H1 (cell line): ENCODE results near the gene OBSCN. TPM values are rescaled to one million over a fixed set of nuclear protein-coding genes. Genes with fewer than 3 reads are reported as not detected.

ENCODE experiments used
- CTCF ChIA-PET: fragments of 300-600 bp; sonication (Branson Sonifier 250); formaldehyde crosslinking; loops from one replicate; lab custom pipeline; 2021; ENCODE audit not compliant: partially characterized antibody; lab: Charles Lee
- POLR2A ChIA-PET: fragments of 300-600 bp; sonication (Branson Sonifier 250); formaldehyde crosslinking; loops from one replicate; lab custom pipeline; 2021; ENCODE audit warnings: inconsistent platforms; ENCODE audit not compliant: partially characterized antibody; lab: Charles Lee
- DNase-seq, 2 experiments: peaks; one replicate each; pipeline versions ENCODE4 v3.0.0 to v3.0.0-alpha.2; 2010 to 2022; ENCODE audit warnings: low spot score in 2 of 2, low read depth in 1 of 2, mixed read lengths in 1 of 2
- FAIRE-seq: peaks from 2 replicates; lab custom pipeline; 2011; peaks lifted over from hg19 to GRCh38; lab: Jason Lieb, UNC
- H2AFZ ChIP-seq: 2 replicates; pipeline ENCODE4 v1.8.1; 2012; ENCODE audit warnings: low read length, inconsistent platforms
- H2AK5ac ChIP-seq: 2 replicates; pipeline ENCODE4 v1.6.1; 2013; ENCODE audit warnings: low read depth, low read length
- H2BK120ac ChIP-seq: replicated peaks from 2 replicates; pipeline ENCODE3; 2013; ENCODE audit warnings: low read depth, low read length, inconsistent platforms
- H2BK12ac ChIP-seq: 2 replicates; pipeline ENCODE4 v1.6.1; 2013; ENCODE audit warnings: low read depth, low read length
- H2BK15ac ChIP-seq: 2 replicates; pipeline ENCODE4 v1.6.1; 2013; ENCODE audit warnings: low read length
- H2BK20ac ChIP-seq: 2 replicates; pipeline ENCODE4 v1.6.1; 2013; ENCODE audit warnings: low read length
- H2BK5ac ChIP-seq: 2 replicates; pipeline ENCODE4 v1.6.1; 2013; ENCODE audit warnings: low read depth, low read length
- H3K14ac ChIP-seq: 2 replicates; pipeline ENCODE4 v1.6.1; 2013; ENCODE audit warnings: inconsistent platforms; ENCODE audit not compliant: insufficient read length
- H3K18ac ChIP-seq: 2 replicates; pipeline ENCODE4 v1.6.1; 2013; ENCODE audit warnings: low read length; ENCODE audit errors: extremely low read depth
- H3K23ac ChIP-seq: 2 replicates; pipeline ENCODE4 v1.6.1; 2013; ENCODE audit warnings: inconsistent platforms; ENCODE audit not compliant: insufficient read length
- H3K23me2 ChIP-seq: 2 replicates; pipeline ENCODE4 v1.6.1; 2013; ENCODE audit warnings: low read depth, low read length
- H3K27ac ChIP-seq: 2 replicates; pipeline ENCODE4 v1.6.1; 2011; ENCODE audit warnings: low read depth, low read length, inconsistent platforms
- H3K27me3 ChIP-seq, 4 experiments: replicated peaks in 1 of 4; 1 replicate in 1 of 4; 2 replicates in 3 of 4; pipeline versions ENCODE4 v1.6.1 to v1.8.1; 2011 to 2013; ENCODE audit warnings: low read length in 3 of 4, mild to moderate bottlenecking in 3 of 4, inconsistent platforms in 2 of 4, mixed read lengths in 2 of 4, moderate library complexity in 1 of 4; ENCODE audit not compliant: control insufficient read depth in 3 of 4, insufficient read depth in 3 of 4; ENCODE audit errors: extremely low read depth in 1 of 4
- H3K36me3 ChIP-seq, 4 experiments: 2 replicates each; pipeline versions ENCODE4 v1.6.1 to v1.8.1; 2011 to 2013; ENCODE audit warnings: mild to moderate bottlenecking in 4 of 4, low read length in 3 of 4, moderate library complexity in 2 of 4, control low read depth in 1 of 4, inconsistent platforms in 1 of 4; ENCODE audit not compliant: insufficient read depth in 4 of 4, control insufficient read depth in 2 of 4
- H3K4ac ChIP-seq: replicated peaks from 2 replicates; pipeline ENCODE3; 2013; ENCODE audit warnings: low read length, low read depth, mixed read lengths, inconsistent platforms; ENCODE audit not compliant: insufficient read length
- H3K4me1 ChIP-seq, 4 experiments: replicated peaks in 1 of 4; 1 replicate in 1 of 4; 2 replicates in 3 of 4; pipeline versions ENCODE4 v1.6.1 to v1.8.1; 2011 to 2013; ENCODE audit warnings: low read length in 3 of 4, inconsistent platforms in 2 of 4, mixed read lengths in 1 of 4; ENCODE audit not compliant: insufficient read depth in 4 of 4, control insufficient read depth in 3 of 4
- H3K4me2 ChIP-seq, 2 experiments: 2 replicates each; pipeline versions ENCODE4 v1.6.1 to v1.8.1; 2011 to 2013; ENCODE audit warnings: low read depth in 2 of 2, low read length in 2 of 2, control low read depth in 1 of 2, inconsistent platforms in 1 of 2, mild to moderate bottlenecking in 1 of 2; ENCODE audit not compliant: insufficient read depth in 1 of 2
- H3K4me3 ChIP-seq, 4 experiments: fragments of 200-600, 300-600 bp in 1 of 4; sonication (generic), shearing (Covaris generic), sonication (Bioruptor Twin) in 1 of 4; 2 replicates each; pipeline versions ENCODE4 v1.5.1 to v1.8.1; 2011 to 2016; ENCODE audit warnings: low read length in 4 of 4, low read depth in 3 of 4, control low read depth in 2 of 4, inconsistent platforms in 2 of 4, mild to moderate bottlenecking in 2 of 4, mixed read lengths in 1 of 4, moderate library complexity in 1 of 4; ENCODE audit not compliant: insufficient read depth in 2 of 4; ENCODE audit errors: extremely low read depth in 1 of 4
- H3K56ac ChIP-seq: replicated peaks from 2 replicates; pipeline ENCODE3; 2013; ENCODE audit warnings: low read depth, mild to moderate bottlenecking, mixed read lengths, low read length, inconsistent platforms; ENCODE audit not compliant: insufficient read length
- H3K79me1 ChIP-seq: 2 replicates; pipeline ENCODE4 v1.6.1; 2013; ENCODE audit warnings: low read depth, low read length, control low read depth
- H3K79me2 ChIP-seq, 2 experiments: 2 replicates each; pipeline versions ENCODE4 v1.6.1 to v1.8.1; 2012 to 2013; ENCODE audit warnings: low read length in 2 of 2, mild to moderate bottlenecking in 2 of 2, inconsistent platforms in 1 of 2; ENCODE audit not compliant: insufficient read depth in 2 of 2, control insufficient read depth in 1 of 2
- H3K9ac ChIP-seq, 4 experiments: replicated peaks in 1 of 4; 1 replicate in 1 of 4; 2 replicates in 3 of 4; pipeline versions ENCODE4 v1.6.1 to v1.8.1; 2011 to 2013; ENCODE audit warnings: low read depth in 3 of 4, low read length in 3 of 4, control low read depth in 2 of 4, mild to moderate bottlenecking in 2 of 4, moderate library complexity in 2 of 4, inconsistent platforms in 1 of 4; ENCODE audit errors: extremely low read depth in 1 of 4
- H3K9me3 ChIP-seq, 2 experiments: 2 replicates each; pipeline versions ENCODE4 v1.6.1 to v1.8.1; 2012 to 2013; ENCODE audit warnings: mild to moderate bottlenecking in 2 of 2, moderate library complexity in 2 of 2, control low read depth in 1 of 2, inconsistent platforms in 1 of 2, low read depth in 1 of 2, low read length in 1 of 2, mixed read lengths in 1 of 2; ENCODE audit not compliant: insufficient read depth in 2 of 2
- H4K20me1 ChIP-seq, 2 experiments: replicated peaks in 1 of 2; 2 replicates each; pipeline versions ENCODE3 to v1.8.1; 2011 to 2013; ENCODE audit warnings: inconsistent platforms in 2 of 2, low read length in 2 of 2, mild to moderate bottlenecking in 1 of 2; ENCODE audit not compliant: insufficient read depth in 2 of 2, control insufficient read depth in 1 of 2
- H4K5ac ChIP-seq: 2 replicates; pipeline ENCODE4 v1.6.1; 2013; ENCODE audit warnings: low read length, low read depth, mixed read lengths, inconsistent platforms; ENCODE audit not compliant: insufficient read length
- H4K8ac ChIP-seq: 2 replicates; pipeline ENCODE4 v1.8.0; 2013; ENCODE audit warnings: mild to moderate bottlenecking, moderate library complexity, low read length, inconsistent platforms; ENCODE audit not compliant: insufficient read depth; ENCODE audit errors: extremely low read depth
- H4K91ac ChIP-seq: replicated peaks from 2 replicates; pipeline ENCODE3; 2013; ENCODE audit warnings: low read length, mixed read lengths, inconsistent platforms; ENCODE audit not compliant: insufficient read length
- BACH1 ChIP-seq: IDR thresholded peaks from 2 replicates; pipeline ENCODE4 v1.6.1; 2012; ENCODE audit warnings: low read length, improper control_type of control experiment
- CEBPB ChIP-seq: IDR thresholded peaks from 2 replicates; pipeline ENCODE4 v1.6.1; 2012; ENCODE audit warnings: low read depth, low read length
- CTBP2 ChIP-seq: IDR thresholded peaks from 2 replicates; pipeline ENCODE4 v1.7.0; 2011; ENCODE audit warnings: borderline replicate concordance, mild to moderate bottlenecking, moderate library complexity, mixed read lengths, low read length; ENCODE audit not compliant: insufficient read depth, insufficient read length
- POLR2A ChIP-seq, 2 experiments: IDR thresholded peaks; 1 replicate in 1 of 2; 2 replicates in 1 of 2; pipeline ENCODE4 v1.6.1; 2011; ENCODE audit warnings: low read depth in 2 of 2, low read length in 2 of 2, mild to moderate bottlenecking in 2 of 2; ENCODE audit errors: control extremely low read depth in 1 of 2
- RBBP5 ChIP-seq: IDR thresholded peaks from 2 replicates; pipeline ENCODE4 v1.7.1; 2012; ENCODE audit warnings: low read depth, mild to moderate bottlenecking, inconsistent platforms, low read length, moderate library complexity, borderline replicate concordance
- SIX5 ChIP-seq: IDR thresholded peaks from 2 replicates; pipeline ENCODE4 v1.6.1; 2011; ENCODE audit warnings: mild to moderate bottlenecking, low read depth, low read length
- TBP ChIP-seq: IDR thresholded peaks from 2 replicates; pipeline ENCODE4 v1.6.1; 2011; ENCODE audit warnings: low read depth, low read length, improper control_type of control experiment
- TEAD4 ChIP-seq: IDR thresholded peaks from 2 replicates; pipeline ENCODE4 v1.6.1; 2012; ENCODE audit warnings: low read depth, low read length, inconsistent platforms, mixed read lengths
- WGBS, 2 experiments: shearing (Covaris generic) in 1 of 2; methylation state at CpG; one replicate each; pipeline versions ENCODE4 v1.1.6 to v1.1.7; 2013 to 2015; ENCODE audit warnings: low lambda C conversion rate in 2 of 2, mixed read lengths in 2 of 2, inconsistent platforms in 1 of 2, low coverage in 1 of 2, missing lambda C conversion rate in 1 of 2; ENCODE audit not compliant: insufficient replicate concordance in 2 of 2, insufficient coverage in 1 of 2, insufficient read length in 1 of 2; ENCODE audit errors: extremely low coverage in 1 of 2, missing lambda C conversion rate in 1 of 2; 5-methylcytosine and 5-hydroxymethylcytosine counted together
- polyA plus RNA-seq, 7 experiments: library from polyadenylated mRNA; depleted of rRNA in 3 of 7; stranded (reverse) in 5 of 7; unstranded in 2 of 7; fragments of >200 nt in 5 of 7; fragments of 200-250 nt in 2 of 7; gene quantifications; 1 replicate in 5 of 7; 2 replicates in 1 of 7; 4 replicates in 1 of 7; pipeline versions ENCODE4 v1.2.1 to v1.2.3, GENCODE V29; 2011 to 2013; ENCODE audit warnings: missing spikeins in 2 of 7, mixed read lengths in 2 of 7
- total RNA-seq: library from RNA; stranded (reverse); fragmentation: NEBNext Ultra II Directional; extraction: Animal tissue kit (Norgen Biotek cat#: 25700); gene quantifications from 2 replicates; pipeline ENCODE4 v1.2.1, GENCODE V29; 2021
- TF ChIP-seq, protein P1 (sequence below): IDR thresholded peaks from 2 replicates; pipeline ENCODE4 v1.6.1; 2012; ENCODE audit warnings: low read length, inconsistent platforms

Gene OBSCN
- total and polyA plus RNA-seq, 2 of the 8 experiments (the other 6 are each of a cell fraction or from before 2014, with no cell fraction given): 7.5 to 28.4 TPM

DNA sequence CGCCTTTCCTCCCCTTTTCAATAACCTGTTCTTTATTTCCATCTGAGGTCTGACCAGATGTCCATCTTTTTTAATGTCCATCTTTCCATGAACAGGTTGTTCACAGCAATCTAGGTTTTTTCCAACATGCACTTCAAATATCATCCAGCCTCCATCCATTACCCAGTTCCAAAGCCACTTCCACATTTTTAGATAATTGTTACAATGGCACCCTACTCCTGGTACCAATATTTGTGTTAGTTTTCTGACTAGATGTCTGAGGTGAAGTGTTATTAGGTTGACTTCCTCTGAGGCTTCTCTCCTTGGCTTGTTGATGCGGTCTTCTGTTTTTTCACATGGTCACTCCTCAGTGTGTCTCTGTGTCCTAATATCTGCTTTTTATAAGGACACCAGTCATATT, 89.4 kb downstream of the OBSCN start:
- DNase-seq: no peak
- 79% methylated on average over 2 of the region's 2 CpGs; no CpG with 5 or more reads in 1 of the 2 experiments for WGBS, 2 experiments
- Histone ChIP-seq H3K79me1 (no peaks in the 10 kb centered on the region), H2BK15ac (no peak overlapping the region), H3K4me1 (no peaks in the 10 kb centered on the region), H3K14ac (no peak overlapping the region), H3K23me2 (no peaks in the 10 kb centered on the region), H3K27ac (no peak overlapping the region), H3K9me3 (peaks cover 57 to 71% of the 10 kb centered on the region in 2 experiments), H2BK5ac (no peak overlapping the region), H2AFZ (no peak overlapping the region), H3K18ac (no peak overlapping the region), H4K8ac (no peak overlapping the region), H3K9ac (no peak overlapping the region), H3K27me3 (peaks cover 0 to 4% (median 0%) of the 10 kb centered on the region in 4 experiments; a peak in 1 of 7 replicates), H2AK5ac (no peak overlapping the region), H2BK20ac (no peak overlapping the region), H4K91ac (no peak overlapping the region), H3K23ac (no peak overlapping the region), H3K36me3 (peaks cover 0 to 35% (median 3%) of the 10 kb centered on the region in 4 experiments; a peak in 5 of 8 replicates), H3K56ac (no peak overlapping the region), H2BK12ac (no peak overlapping the region), H3K4ac (no peak overlapping the region), H3K4me2 (no peak overlapping the region), H3K79me2 (no peaks in the 10 kb centered on the region), H4K5ac (no peak overlapping the region), H2BK120ac (no peak overlapping the region), H3K4me3 (no peak overlapping the region), H4K20me1 (no peaks in the 10 kb centered on the region)
- ChIA-PET CTCF (no interaction called here), POLR2A (interaction anchor here (1.2 kb wide), 1 partner anchor 9 kb away, joined by 3 read pairs; no protein-coding TSS in a partner anchor)
- no peak for FAIRE-seq
- TF ChIP-seq, protein P1, sequence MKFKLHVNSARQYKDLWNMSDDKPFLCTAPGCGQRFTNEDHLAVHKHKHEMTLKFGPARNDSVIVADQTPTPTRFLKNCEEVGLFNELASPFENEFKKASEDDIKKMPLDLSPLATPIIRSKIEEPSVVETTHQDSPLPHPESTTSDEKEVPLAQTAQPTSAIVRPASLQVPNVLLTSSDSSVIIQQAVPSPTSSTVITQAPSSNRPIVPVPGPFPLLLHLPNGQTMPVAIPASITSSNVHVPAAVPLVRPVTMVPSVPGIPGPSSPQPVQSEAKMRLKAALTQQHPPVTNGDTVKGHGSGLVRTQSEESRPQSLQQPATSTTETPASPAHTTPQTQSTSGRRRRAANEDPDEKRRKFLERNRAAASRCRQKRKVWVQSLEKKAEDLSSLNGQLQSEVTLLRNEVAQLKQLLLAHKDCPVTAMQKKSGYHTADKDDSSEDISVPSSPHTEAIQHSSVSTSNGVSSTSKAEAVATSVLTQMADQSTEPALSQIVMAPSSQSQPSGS: no peak
- TF ChIP-seq TBP (no peak), POLR2A (IDR thresholded peaks at IDR 0.05; ENCODE audit: control extremely low read depth in 1 of 2, low read depth in 2 of 2, low read length in 2 of 2) (no peak), CTBP2 (no peak), RBBP5 (no peak), CEBPB (no peak), BACH1 (no peak), SIX5 (no peak), TEAD4 (no peak)
